AG04450 (cell line): Measurements from ENCODE around the gene CFDP1. TPM values are rescaled to one million over a fixed set of nuclear protein-coding genes. Genes with fewer than 3 reads are reported as not detected.
"Not testable (repeated sequence)": the region's sequence is repeated elsewhere in the genome, so short reads cannot be mapped to it uniquely, and the experiment has no call there.

Experiments
- CTCF ChIA-PET: fragments of 300-600, 350-600 bp; formaldehyde crosslinking; extraction: SDS; loops from one replicate; lab custom pipeline; 2022; ENCODE audit warnings: antibody characterized with exemption, inconsistent platforms; lab: Charles Lee
- POLR2A ChIA-PET: fragments of 350-600 bp; formaldehyde crosslinking; extraction: SDS; loops from one replicate; lab custom pipeline; 2021; ENCODE audit warnings: antibody characterized with exemption, inconsistent platforms; lab: Yijun Ruan, JAX
- DNase-seq: peaks from one replicate; pipeline ENCODE4 v3.0.0-alpha.2; 2011; ENCODE audit warnings: low read depth, low spot score
- H3K27ac ChIP-seq: one replicate; pipeline ENCODE4 v1.5.1; 2012; ENCODE audit warnings: low read depth, low read length, control low read depth
- H3K27me3 ChIP-seq: one replicate; pipeline ENCODE4 v1.6.0; 2012; ENCODE audit warnings: low read length; ENCODE audit not compliant: control insufficient read depth, insufficient read depth
- H3K4me3 ChIP-seq: 2 replicates; pipeline ENCODE4 v1.5.1; 2011; ENCODE audit warnings: mild to moderate bottlenecking, low read depth, low read length, control low read depth
- H3K9me3 ChIP-seq: 2 replicates; pipeline ENCODE4 v1.5.1; 2012; ENCODE audit warnings: low read length; ENCODE audit not compliant: control insufficient read depth, insufficient read depth
- CTCF ChIP-seq: IDR thresholded peaks from 2 replicates; pipeline ENCODE4 v1.5.1; 2011; ENCODE audit warnings: low read depth, low read length, control low read depth, inconsistent platforms
- polyA plus RNA-seq: library from polyadenylated mRNA; depleted of rRNA; stranded (reverse); fragments of >200 nt; gene quantifications from 2 replicates; pipeline ENCODE4 v1.2.3, GENCODE V29; 2011

Gene CFDP1
- polyA plus RNA-seq, 1 experiment = 81.6 TPM

DNA sequence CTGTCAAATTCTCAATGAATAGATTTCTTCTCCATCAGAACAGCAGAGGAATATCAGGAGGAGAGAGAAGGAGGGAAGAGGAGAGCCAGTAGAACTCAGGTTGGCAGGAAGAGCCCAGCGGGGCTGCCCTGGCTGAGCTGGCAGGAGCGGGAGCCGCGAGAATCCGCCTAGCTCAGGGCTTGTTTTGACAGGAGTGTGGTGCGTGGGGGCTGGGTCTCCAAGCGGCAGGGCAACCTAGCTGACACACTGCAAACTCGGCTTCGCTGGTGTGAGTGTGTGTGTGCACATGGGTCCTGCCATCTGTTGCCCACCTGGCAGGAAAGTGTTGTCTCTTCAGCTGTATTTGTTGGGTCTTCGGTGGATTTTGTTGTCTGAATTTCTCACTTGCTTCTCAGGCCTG, 154.0 kb downstream of the CFDP1 start:
- ChIA-PET POLR2A (interaction anchor here (0.7 kb wide), 2 partner anchors 13 to 30 kb away, joined by 3 read pairs; no protein-coding TSS in a partner anchor), CTCF (interaction anchor here (1.2 kb wide), 1 partner anchor 124 kb away, joined by 4 read pairs; no protein-coding TSS in a partner anchor)
- no peak overlapping the region for H3K4me3 ChIP-seq
- no peak for TF ChIP-seq CTCF
- no peak overlapping the region for H3K27ac ChIP-seq
- DNase-seq = no peak
- no peaks in the 10 kb centered on the region for H3K27me3 ChIP-seq
- no peaks in the 10 kb centered on the region for H3K9me3 ChIP-seq

DNA sequence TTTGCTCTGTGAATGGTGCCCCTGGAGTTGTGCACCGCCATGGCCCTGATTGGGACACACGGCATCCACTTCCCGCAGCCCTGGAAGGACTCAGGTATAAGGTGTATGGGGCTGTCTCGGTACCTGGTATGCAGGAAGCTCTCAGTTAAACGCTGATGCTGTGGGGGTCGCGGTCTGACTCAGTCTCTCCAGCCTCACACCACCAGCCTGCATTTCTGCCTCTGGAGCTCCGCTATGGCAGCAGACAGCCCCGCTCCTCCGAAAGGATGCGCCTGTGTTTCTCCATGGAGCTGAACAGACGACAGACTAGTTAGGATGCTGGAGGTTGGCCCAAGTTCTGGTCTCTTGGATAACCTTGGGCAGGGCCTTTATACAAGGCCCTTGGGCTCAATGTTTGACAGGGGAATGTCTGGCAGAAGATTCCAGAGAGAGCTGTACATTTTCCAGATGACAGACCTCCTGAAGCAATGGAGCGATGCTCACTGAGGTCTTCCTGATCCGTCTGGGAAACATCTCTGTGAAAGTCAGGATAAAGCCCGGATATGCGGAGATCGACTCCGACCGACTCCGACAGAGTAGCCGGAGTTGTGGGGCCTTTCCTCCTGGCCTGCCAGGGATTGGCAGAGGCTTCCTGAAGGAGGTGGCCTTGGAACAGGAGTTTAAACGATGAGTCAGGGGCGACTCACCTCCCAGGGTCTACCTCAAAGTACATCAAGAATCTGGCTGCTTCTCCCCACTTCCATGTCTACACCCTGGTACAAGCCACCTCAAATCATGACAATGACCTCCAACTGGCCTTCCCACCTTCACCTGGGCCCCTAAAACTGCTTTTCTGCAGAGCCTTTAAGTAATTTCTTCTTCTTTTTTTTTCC, 160.0 kb downstream of the CFDP1 start:
- ChIA-PET POLR2A (no interaction called here), CTCF (interaction anchor here (0.5 kb wide), 1 partner anchor 11 kb away, joined by 5 read pairs; no protein-coding TSS in a partner anchor)
- H3K27ac ChIP-seq = peak overlapping the region; percentile 11
- H3K9me3 ChIP-seq = no peaks in the 10 kb centered on the region
- H3K4me3 ChIP-seq = no peak overlapping the region
- TF ChIP-seq CTCF = no peak
- H3K27me3 ChIP-seq = no peaks in the 10 kb centered on the region
- DNase-seq = no peak

- H3K27me3 ChIP-seq, CTCF ChIA-PET, DNase-seq, H3K4me3 ChIP-seq, POLR2A ChIA-PET, H3K9me3 ChIP-seq, H3K27ac ChIP-seq: not testable (repeated sequence)
Observed at GRCh38 chr16:75272629-75273028, 160.7 kb downstream of the CFDP1 start.

DNA sequence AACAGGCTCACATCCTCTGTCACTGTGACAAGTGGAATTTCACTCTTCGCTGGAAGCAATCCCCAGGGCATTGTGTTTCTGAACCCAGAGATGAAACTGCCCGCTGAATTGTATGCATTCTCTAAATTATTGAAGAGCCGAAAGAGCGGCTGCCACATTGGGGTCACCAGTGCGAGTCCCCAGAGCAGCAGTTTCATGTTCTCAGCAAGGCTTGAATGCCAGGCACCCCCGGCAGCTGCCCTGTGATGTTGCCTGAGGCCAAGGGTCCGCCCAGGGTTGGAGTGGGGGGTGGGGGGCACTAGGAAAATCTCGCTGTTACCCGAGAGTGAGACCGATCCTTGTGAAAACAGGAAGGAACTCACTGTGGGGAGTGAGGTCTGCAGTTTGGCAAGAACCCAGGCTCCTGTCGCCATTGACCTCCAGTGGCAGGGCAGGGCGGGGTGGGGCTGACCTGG, 161.2 kb downstream of the CFDP1 start:
- no peak for DNase-seq
- POLR2A ChIA-PET = no interaction called here
- H3K4me3 ChIP-seq = no peak overlapping the region
- H3K27ac ChIP-seq = no peak overlapping the region
- H3K27me3 ChIP-seq = no peaks in the 10 kb centered on the region
- CTCF ChIA-PET = no interaction called here
- H3K9me3 ChIP-seq = no peaks in the 10 kb centered on the region
- TF ChIP-seq CTCF = no peak

DNA sequence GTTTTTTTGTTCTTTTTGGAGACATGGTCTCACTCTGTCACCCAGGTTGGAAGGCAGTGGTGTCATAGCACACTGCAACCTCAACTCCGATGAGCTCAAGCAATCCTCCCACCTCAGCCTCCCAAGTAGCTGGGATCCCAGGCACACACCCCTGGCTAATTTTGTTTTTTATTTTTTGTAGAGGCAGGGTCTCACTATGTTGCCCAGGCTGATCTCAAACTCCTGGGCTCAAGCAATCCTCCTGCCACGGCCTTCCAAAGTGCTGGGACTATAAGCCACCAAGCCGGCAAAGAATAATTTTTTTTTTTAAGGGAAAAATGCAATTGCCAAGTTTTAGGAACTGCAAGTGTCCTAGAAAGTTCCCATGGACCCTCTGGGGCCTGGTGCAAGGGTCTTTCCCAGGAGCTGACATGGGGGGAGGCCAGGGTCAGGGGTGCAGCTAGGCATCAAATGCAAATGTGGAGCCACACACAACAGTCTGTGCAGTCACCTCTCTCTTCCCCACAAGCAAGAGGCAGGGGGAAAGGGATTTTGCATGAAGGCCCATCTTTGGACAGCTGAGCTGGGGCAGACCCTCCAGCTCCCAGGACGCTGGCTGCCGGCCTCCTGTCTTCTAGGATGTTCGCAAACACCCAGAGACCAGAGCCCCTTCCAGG, 161.7 kb downstream of the CFDP1 start:
- no peak for DNase-seq
- ChIA-PET CTCF (no interaction called here), POLR2A (no interaction called here)
- Histone ChIP-seq H3K9me3 (no peaks in the 10 kb centered on the region), H3K27ac (no peak overlapping the region), H3K4me3 (no peak overlapping the region), H3K27me3 (no peaks in the 10 kb centered on the region)
- no peak for TF ChIP-seq CTCF

GRCh38 chr16:75269358-75269757, 163.9 kb downstream of the CFDP1 start:
- DNase-seq, H3K9me3 ChIP-seq, CTCF ChIA-PET, H3K27ac ChIP-seq, H3K4me3 ChIP-seq, H3K27me3 ChIP-seq, POLR2A ChIA-PET: not testable (repeated sequence)
